WTC11 (cell line): ENCODE data around the gene ARMC9.

ENCODE experiments used
- ELF4 ChIP-seq: sonication (generic); formaldehyde crosslinking; IDR thresholded peaks from 2 replicates; pipeline ENCODE4 v1.8.1; 2022; ENCODE audit warnings: low read depth, mild to moderate bottlenecking, moderate library complexity, missing genetic modification reagents
- MYBL2 ChIP-seq: sonication (generic); formaldehyde crosslinking; IDR thresholded peaks from 2 replicates; pipeline ENCODE4 v1.8.1; 2023; ENCODE audit warnings: mild to moderate bottlenecking, moderate library complexity, missing genetic modification reagents
- SMAD3 ChIP-seq: sonication (generic); formaldehyde crosslinking; IDR thresholded peaks from 2 replicates; pipeline ENCODE4 v1.8.0; 2022; ENCODE audit warnings: missing genetic modification reagents, mild to moderate bottlenecking, borderline replicate concordance
- SP1 ChIP-seq: sonication (generic); formaldehyde crosslinking; conservative IDR thresholded peaks from 2 replicates; pipeline ENCODE4 v1.8.1; 2022; ENCODE audit warnings: missing genetic modification reagents
- ZBTB21 ChIP-seq: sonication (generic); formaldehyde crosslinking; IDR thresholded peaks from 2 replicates; pipeline ENCODE4 v1.8.1; 2023; ENCODE audit warnings: mild to moderate bottlenecking, missing genetic modification reagents, borderline replicate concordance
- ZNF671 ChIP-seq: fragments of 250-450 bp; sonication (Bioruptor Pico); IDR thresholded peaks from 2 replicates; pipeline ENCODE4 v1.8.0; 2021; ENCODE audit warnings: mild to moderate bottlenecking
- TF ChIP-seq, protein P1 (sequence below): fragments of 200-600 bp; IDR thresholded peaks from 2 replicates; pipeline ENCODE4 v1.8.0; 2022; ENCODE audit warnings: antibody characterized with exemption
- TF ChIP-seq, protein P2 (sequence below): sonication (generic); formaldehyde crosslinking; conservative IDR thresholded peaks from 2 replicates; pipeline ENCODE4 v1.8.1; 2022; ENCODE audit warnings: mild to moderate bottlenecking, missing genetic modification reagents
- TF ChIP-seq, protein P3 (sequence below): sonication (generic); formaldehyde crosslinking; IDR thresholded peaks from 2 replicates; pipeline ENCODE4 v1.8.1; 2023; ENCODE audit warnings: mild to moderate bottlenecking, missing genetic modification reagents
- TF ChIP-seq, protein P4 (sequence below): sonication (generic); formaldehyde crosslinking; IDR thresholded peaks from 2 replicates; pipeline ENCODE4 v1.8.1; 2022; ENCODE audit warnings: low read depth, mild to moderate bottlenecking, moderate library complexity, missing genetic modification reagents, borderline replicate concordance
- TF ChIP-seq, protein P5 (sequence below): sonication (generic); formaldehyde crosslinking; IDR thresholded peaks from 2 replicates; pipeline ENCODE4 v1.8.0; 2022; ENCODE audit warnings: mild to moderate bottlenecking, missing genetic modification reagents
- TF ChIP-seq, protein P6 (sequence below): sonication (generic); formaldehyde crosslinking; IDR thresholded peaks from 2 replicates; pipeline ENCODE4 v1.8.1; 2023; ENCODE audit warnings: mild to moderate bottlenecking, missing genetic modification reagents, borderline replicate concordance
- TF ChIP-seq, protein P7 (sequence below): sonication (generic); formaldehyde crosslinking; IDR thresholded peaks from 2 replicates; pipeline ENCODE4 v1.8.0; 2023; ENCODE audit warnings: missing genetic modification reagents, mild to moderate bottlenecking, borderline replicate concordance
- TF ChIP-seq, protein P8 (sequence below): sonication (generic); formaldehyde crosslinking; IDR thresholded peaks from 2 replicates; pipeline ENCODE4 v1.8.1; 2023; ENCODE audit warnings: mild to moderate bottlenecking, moderate library complexity, missing genetic modification reagents

DNA sequence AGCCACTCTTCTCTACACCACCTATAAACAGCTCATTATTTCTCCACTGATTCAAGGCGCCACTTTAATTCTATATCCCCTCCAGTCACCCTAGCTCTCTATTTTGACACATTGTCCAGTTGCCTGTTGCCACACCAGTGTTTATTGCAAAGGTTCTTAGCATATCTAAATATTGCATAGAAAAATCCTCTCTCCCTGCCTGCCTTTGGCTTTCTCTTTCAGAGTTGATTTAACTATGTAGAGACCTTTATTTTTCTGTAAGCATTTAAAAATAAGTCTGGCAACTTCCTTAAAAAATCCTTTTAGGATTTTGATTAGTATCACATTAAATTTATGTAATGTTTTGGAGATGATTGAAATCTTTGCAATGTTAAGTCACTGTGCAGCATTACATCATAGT lies 149.2 kb downstream of the ARMC9 start:
- TF ChIP-seq, protein P1, sequence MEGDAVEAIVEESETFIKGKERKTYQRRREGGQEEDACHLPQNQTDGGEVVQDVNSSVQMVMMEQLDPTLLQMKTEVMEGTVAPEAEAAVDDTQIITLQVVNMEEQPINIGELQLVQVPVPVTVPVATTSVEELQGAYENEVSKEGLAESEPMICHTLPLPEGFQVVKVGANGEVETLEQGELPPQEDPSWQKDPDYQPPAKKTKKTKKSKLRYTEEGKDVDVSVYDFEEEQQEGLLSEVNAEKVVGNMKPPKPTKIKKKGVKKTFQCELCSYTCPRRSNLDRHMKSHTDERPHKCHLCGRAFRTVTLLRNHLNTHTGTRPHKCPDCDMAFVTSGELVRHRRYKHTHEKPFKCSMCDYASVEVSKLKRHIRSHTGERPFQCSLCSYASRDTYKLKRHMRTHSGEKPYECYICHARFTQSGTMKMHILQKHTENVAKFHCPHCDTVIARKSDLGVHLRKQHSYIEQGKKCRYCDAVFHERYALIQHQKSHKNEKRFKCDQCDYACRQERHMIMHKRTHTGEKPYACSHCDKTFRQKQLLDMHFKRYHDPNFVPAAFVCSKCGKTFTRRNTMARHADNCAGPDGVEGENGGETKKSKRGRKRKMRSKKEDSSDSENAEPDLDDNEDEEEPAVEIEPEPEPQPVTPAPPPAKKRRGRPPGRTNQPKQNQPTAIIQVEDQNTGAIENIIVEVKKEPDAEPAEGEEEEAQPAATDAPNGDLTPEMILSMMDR = no peak
- no peak for TF ChIP-seq SP1 (CRISPR knock-in tag)
- no peak for TF ChIP-seq ELF4
- TF ChIP-seq, protein P2, sequence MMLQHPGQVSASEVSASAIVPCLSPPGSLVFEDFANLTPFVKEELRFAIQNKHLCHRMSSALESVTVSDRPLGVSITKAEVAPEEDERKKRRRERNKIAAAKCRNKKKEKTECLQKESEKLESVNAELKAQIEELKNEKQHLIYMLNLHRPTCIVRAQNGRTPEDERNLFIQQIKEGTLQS (CRISPR knock-in tag) = no peak
- TF ChIP-seq, protein P3, sequence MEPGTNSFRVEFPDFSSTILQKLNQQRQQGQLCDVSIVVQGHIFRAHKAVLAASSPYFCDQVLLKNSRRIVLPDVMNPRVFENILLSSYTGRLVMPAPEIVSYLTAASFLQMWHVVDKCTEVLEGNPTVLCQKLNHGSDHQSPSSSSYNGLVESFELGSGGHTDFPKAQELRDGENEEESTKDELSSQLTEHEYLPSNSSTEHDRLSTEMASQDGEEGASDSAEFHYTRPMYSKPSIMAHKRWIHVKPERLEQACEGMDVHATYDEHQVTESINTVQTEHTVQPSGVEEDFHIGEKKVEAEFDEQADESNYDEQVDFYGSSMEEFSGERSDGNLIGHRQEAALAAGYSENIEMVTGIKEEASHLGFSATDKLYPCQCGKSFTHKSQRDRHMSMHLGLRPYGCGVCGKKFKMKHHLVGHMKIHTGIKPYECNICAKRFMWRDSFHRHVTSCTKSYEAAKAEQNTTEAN (CRISPR knock-in tag) = no peak
- TF ChIP-seq, protein P4, sequence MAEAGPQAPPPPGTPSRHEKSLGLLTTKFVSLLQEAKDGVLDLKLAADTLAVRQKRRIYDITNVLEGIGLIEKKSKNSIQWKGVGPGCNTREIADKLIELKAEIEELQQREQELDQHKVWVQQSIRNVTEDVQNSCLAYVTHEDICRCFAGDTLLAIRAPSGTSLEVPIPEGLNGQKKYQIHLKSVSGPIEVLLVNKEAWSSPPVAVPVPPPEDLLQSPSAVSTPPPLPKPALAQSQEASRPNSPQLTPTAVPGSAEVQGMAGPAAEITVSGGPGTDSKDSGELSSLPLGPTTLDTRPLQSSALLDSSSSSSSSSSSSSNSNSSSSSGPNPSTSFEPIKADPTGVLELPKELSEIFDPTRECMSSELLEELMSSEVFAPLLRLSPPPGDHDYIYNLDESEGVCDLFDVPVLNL (CRISPR knock-in tag) = no peak
- TF ChIP-seq, protein P5, sequence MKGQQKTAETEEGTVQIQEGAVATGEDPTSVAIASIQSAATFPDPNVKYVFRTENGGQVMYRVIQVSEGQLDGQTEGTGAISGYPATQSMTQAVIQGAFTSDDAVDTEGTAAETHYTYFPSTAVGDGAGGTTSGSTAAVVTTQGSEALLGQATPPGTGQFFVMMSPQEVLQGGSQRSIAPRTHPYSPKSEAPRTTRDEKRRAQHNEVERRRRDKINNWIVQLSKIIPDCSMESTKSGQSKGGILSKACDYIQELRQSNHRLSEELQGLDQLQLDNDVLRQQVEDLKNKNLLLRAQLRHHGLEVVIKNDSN (CRISPR knock-in tag) = no peak
- TF ChIP-seq ZBTB21 = no peak
- no peak for TF ChIP-seq ZNF671 (CRISPR knock-in tag)
- TF ChIP-seq, protein P6, sequence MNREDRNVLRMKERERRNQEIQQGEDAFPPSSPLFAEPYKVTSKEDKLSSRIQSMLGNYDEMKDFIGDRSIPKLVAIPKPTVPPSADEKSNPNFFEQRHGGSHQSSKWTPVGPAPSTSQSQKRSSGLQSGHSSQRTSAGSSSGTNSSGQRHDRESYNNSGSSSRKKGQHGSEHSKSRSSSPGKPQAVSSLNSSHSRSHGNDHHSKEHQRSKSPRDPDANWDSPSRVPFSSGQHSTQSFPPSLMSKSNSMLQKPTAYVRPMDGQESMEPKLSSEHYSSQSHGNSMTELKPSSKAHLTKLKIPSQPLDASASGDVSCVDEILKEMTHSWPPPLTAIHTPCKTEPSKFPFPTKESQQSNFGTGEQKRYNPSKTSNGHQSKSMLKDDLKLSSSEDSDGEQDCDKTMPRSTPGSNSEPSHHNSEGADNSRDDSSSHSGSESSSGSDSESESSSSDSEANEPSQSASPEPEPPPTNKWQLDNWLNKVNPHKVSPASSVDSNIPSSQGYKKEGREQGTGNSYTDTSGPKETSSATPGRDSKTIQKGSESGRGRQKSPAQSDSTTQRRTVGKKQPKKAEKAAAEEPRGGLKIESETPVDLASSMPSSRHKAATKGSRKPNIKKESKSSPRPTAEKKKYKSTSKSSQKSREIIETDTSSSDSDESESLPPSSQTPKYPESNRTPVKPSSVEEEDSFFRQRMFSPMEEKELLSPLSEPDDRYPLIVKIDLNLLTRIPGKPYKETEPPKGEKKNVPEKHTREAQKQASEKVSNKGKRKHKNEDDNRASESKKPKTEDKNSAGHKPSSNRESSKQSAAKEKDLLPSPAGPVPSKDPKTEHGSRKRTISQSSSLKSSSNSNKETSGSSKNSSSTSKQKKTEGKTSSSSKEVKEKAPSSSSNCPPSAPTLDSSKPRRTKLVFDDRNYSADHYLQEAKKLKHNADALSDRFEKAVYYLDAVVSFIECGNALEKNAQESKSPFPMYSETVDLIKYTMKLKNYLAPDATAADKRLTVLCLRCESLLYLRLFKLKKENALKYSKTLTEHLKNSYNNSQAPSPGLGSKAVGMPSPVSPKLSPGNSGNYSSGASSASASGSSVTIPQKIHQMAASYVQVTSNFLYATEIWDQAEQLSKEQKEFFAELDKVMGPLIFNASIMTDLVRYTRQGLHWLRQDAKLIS = no peak
- no peak for TF ChIP-seq SMAD3
- TF ChIP-seq MYBL2 (CRISPR knock-in tag) = no peak
- TF ChIP-seq, protein P7, sequence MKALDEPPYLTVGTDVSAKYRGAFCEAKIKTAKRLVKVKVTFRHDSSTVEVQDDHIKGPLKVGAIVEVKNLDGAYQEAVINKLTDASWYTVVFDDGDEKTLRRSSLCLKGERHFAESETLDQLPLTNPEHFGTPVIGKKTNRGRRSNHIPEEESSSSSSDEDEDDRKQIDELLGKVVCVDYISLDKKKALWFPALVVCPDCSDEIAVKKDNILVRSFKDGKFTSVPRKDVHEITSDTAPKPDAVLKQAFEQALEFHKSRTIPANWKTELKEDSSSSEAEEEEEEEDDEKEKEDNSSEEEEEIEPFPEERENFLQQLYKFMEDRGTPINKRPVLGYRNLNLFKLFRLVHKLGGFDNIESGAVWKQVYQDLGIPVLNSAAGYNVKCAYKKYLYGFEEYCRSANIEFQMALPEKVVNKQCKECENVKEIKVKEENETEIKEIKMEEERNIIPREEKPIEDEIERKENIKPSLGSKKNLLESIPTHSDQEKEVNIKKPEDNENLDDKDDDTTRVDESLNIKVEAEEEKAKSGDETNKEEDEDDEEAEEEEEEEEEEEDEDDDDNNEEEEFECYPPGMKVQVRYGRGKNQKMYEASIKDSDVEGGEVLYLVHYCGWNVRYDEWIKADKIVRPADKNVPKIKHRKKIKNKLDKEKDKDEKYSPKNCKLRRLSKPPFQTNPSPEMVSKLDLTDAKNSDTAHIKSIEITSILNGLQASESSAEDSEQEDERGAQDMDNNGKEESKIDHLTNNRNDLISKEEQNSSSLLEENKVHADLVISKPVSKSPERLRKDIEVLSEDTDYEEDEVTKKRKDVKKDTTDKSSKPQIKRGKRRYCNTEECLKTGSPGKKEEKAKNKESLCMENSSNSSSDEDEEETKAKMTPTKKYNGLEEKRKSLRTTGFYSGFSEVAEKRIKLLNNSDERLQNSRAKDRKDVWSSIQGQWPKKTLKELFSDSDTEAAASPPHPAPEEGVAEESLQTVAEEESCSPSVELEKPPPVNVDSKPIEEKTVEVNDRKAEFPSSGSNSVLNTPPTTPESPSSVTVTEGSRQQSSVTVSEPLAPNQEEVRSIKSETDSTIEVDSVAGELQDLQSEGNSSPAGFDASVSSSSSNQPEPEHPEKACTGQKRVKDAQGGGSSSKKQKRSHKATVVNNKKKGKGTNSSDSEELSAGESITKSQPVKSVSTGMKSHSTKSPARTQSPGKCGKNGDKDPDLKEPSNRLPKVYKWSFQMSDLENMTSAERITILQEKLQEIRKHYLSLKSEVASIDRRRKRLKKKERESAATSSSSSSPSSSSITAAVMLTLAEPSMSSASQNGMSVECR (CRISPR knock-in tag) = no peak
- TF ChIP-seq, protein P8, sequence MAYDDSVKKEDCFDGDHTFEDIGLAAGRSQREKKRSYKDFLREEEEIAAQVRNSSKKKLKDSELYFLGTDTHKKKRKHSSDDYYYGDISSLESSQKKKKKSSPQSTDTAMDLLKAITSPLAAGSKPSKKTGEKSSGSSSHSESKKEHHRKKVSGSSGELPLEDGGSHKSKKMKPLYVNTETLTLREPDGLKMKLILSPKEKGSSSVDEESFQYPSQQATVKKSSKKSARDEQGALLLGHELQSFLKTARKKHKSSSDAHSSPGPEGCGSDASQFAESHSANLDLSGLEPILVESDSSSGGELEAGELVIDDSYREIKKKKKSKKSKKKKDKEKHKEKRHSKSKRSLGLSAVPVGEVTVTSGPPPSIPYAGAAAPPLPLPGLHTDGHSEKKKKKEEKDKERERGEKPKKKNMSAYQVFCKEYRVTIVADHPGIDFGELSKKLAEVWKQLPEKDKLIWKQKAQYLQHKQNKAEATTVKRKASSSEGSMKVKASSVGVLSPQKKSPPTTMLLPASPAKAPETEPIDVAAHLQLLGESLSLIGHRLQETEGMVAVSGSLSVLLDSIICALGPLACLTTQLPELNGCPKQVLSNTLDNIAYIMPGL (CRISPR knock-in tag) = no peak
